ENCODE data around the gene CA5A. TPM values are rescaled to one million over a fixed set of nuclear protein-coding genes. Genes with fewer than 3 reads are reported as not detected.
"Not testable (repeated sequence)": the region's sequence is repeated elsewhere in the genome, so short reads cannot be mapped to it uniquely, and the experiment has no call there.

Gene CA5A
- total and polyA plus RNA-seq, 2 of the 13 experiments (the other 11 are each of a cell fraction or from before 2014, with no cell fraction given): 66.8 to 106 TPM

DNA sequence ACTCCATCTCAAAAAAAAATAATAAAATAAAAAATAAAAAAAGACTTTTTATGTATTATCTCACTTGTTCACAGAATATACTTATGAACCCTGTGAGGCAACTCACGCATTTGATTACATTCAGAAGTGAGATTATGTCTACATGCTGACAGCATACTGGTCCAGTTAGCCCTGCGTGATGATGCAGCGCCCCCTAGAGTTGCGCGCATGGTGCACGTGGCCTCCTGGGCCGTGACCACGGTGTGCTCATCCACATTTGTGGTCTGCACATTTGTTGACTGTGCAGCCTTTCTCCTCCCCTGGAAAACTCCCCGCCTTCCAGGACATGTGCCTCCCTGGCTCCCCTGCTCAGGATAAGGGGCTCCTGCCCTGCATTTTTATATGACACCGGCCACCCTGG lies 46.6 kb downstream of the CA5A start:
- FAIRE-seq; intact Hi-C loops (cut with micrococcal nuclease; ENCODE audit: unreplicated experiment): not testable (repeated sequence)
- 98% methylated on average over 10 of the region's 10 CpGs for whole genome bisulfite sequencing (ENCODE audit: low lambda C conversion rate)

More for the DNA sequence above, 46.6 kb downstream of the CA5A start:
- TF ChIP-seq STAG1 (CRISPR knock-in tag; IDR thresholded peaks at IDR 0.05) (peak; percentile 62), ZBTB38 (CRISPR knock-in tag; IDR thresholded peaks at IDR 0.05) (peak; percentile 47; the same call in 1 of the 2 replicates), ZNF768 (CRISPR knock-in tag; IDR thresholded peaks at IDR 0.05) (peak; percentile 30; the same call in 1 of the 2 replicates), HOXA3 (CRISPR knock-in tag; IDR thresholded peaks at IDR 0.05) (peak; percentile 64), RAD21 (CRISPR knock-in tag; IDR thresholded peaks at IDR 0.05) (peak; percentile 36; the same call in 1 of the 2 replicates), RBM22 (optimal IDR thresholded peaks at IDR 0.05; ENCODE audit: low read length) (peak; percentile 17)
- TF ChIP-seq, protein P1, sequence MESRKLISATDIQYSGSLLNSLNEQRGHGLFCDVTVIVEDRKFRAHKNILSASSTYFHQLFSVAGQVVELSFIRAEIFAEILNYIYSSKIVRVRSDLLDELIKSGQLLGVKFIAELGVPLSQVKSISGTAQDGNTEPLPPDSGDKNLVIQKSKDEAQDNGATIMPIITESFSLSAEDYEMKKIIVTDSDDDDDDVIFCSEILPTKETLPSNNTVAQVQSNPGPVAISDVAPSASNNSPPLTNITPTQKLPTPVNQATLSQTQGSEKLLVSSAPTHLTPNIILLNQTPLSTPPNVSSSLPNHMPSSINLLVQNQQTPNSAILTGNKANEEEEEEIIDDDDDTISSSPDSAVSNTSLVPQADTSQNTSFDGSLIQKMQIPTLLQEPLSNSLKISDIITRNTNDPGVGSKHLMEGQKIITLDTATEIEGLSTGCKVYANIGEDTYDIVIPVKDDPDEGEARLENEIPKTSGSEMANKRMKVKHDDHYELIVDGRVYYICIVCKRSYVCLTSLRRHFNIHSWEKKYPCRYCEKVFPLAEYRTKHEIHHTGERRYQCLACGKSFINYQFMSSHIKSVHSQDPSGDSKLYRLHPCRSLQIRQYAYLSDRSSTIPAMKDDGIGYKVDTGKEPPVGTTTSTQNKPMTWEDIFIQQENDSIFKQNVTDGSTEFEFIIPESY (CRISPR knock-in tag; IDR thresholded peaks at IDR 0.05): peak; percentile 98
- TF ChIP-seq, protein P2, sequence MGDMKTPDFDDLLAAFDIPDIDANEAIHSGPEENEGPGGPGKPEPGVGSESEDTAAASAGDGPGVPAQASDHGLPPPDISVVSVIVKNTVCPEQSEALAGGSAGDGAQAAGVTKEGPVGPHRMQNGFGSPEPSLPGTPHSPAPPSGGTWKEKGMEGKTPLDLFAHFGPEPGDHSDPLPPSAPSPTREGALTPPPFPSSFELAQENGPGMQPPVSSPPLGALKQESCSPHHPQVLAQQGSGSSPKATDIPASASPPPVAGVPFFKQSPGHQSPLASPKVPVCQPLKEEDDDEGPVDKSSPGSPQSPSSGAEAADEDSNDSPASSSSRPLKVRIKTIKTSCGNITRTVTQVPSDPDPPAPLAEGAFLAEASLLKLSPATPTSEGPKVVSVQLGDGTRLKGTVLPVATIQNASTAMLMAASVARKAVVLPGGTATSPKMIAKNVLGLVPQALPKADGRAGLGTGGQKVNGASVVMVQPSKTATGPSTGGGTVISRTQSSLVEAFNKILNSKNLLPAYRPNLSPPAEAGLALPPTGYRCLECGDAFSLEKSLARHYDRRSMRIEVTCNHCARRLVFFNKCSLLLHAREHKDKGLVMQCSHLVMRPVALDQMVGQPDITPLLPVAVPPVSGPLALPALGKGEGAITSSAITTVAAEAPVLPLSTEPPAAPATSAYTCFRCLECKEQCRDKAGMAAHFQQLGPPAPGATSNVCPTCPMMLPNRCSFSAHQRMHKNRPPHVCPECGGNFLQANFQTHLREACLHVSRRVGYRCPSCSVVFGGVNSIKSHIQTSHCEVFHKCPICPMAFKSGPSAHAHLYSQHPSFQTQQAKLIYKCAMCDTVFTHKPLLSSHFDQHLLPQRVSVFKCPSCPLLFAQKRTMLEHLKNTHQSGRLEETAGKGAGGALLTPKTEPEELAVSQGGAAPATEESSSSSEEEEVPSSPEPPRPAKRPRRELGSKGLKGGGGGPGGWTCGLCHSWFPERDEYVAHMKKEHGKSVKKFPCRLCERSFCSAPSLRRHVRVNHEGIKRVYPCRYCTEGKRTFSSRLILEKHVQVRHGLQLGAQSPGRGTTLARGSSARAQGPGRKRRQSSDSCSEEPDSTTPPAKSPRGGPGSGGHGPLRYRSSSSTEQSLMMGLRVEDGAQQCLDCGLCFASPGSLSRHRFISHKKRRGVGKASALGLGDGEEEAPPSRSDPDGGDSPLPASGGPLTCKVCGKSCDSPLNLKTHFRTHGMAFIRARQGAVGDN (CRISPR knock-in tag; IDR thresholded peaks at IDR 0.05): peak; percentile 25; the same call in 1 of the 2 replicates
- TF ChIP-seq, protein P3, sequence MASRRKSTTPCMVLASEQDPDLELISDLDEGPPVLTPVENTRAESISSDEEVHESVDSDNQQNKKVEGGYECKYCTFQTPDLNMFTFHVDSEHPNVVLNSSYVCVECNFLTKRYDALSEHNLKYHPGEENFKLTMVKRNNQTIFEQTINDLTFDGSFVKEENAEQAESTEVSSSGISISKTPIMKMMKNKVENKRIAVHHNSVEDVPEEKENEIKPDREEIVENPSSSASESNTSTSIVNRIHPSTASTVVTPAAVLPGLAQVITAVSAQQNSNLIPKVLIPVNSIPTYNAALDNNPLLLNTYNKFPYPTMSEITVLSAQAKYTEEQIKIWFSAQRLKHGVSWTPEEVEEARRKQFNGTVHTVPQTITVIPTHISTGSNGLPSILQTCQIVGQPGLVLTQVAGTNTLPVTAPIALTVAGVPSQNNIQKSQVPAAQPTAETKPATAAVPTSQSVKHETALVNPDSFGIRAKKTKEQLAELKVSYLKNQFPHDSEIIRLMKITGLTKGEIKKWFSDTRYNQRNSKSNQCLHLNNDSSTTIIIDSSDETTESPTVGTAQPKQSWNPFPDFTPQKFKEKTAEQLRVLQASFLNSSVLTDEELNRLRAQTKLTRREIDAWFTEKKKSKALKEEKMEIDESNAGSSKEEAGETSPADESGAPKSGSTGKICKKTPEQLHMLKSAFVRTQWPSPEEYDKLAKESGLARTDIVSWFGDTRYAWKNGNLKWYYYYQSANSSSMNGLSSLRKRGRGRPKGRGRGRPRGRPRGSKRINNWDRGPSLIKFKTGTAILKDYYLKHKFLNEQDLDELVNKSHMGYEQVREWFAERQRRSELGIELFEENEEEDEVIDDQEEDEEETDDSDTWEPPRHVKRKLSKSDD (CRISPR knock-in tag; IDR thresholded peaks at IDR 0.05; ENCODE audit: low read depth): peak; percentile 67; the same call in 1 of the 2 replicates
- TF ChIP-seq, protein P4, sequence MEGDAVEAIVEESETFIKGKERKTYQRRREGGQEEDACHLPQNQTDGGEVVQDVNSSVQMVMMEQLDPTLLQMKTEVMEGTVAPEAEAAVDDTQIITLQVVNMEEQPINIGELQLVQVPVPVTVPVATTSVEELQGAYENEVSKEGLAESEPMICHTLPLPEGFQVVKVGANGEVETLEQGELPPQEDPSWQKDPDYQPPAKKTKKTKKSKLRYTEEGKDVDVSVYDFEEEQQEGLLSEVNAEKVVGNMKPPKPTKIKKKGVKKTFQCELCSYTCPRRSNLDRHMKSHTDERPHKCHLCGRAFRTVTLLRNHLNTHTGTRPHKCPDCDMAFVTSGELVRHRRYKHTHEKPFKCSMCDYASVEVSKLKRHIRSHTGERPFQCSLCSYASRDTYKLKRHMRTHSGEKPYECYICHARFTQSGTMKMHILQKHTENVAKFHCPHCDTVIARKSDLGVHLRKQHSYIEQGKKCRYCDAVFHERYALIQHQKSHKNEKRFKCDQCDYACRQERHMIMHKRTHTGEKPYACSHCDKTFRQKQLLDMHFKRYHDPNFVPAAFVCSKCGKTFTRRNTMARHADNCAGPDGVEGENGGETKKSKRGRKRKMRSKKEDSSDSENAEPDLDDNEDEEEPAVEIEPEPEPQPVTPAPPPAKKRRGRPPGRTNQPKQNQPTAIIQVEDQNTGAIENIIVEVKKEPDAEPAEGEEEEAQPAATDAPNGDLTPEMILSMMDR (CRISPR knock-in tag; IDR thresholded peaks at IDR 0.05): peak; percentile 72
- H3K4me1 ChIP-seq (ENCODE audit: insufficient read depth, low read length): peaks cover 17% of the 10 kb centered on the region
- in situ Hi-C loops (cut with HindIII; ENCODE audit: extremely low pct_ligation_motif_present, low pct_unique_long_range_greater_than_20kb); H3K4me3 ChIP-seq (replicated peaks in 1 of 3; ENCODE audit: insufficient read depth in 1 of 3, low read depth in 2 of 3, low read length in 3 of 3); H3K9me3 ChIP-seq (ENCODE audit: low read length); H3K27ac ChIP-seq (ENCODE audit: extremely low read length, insufficient read depth, low read length); H4K20me1 ChIP-seq (ENCODE audit: insufficient read depth, low read length); H3K4me2 ChIP-seq (ENCODE audit: low read depth, low read length); POLR2A ChIA-PET; H3K9ac ChIP-seq (ENCODE audit: insufficient read depth, low read depth, low read length); H2AFZ ChIP-seq (ENCODE audit: low read length); DNase-seq (ENCODE audit: low spot score); H3K79me2 ChIP-seq (ENCODE audit: insufficient read depth, low read length); H3K27me3 ChIP-seq (ENCODE audit: control insufficient read depth in 1 of 2, insufficient read depth in 2 of 2, low read length in 2 of 2); BruUV-seq (replicated peaks): not testable (repeated sequence)
- CTCF ChIA-PET (ENCODE audit: low intra/inter-chr PET ratio, low total read pairs): interaction anchor here (0.7 kb wide), 1 partner anchor 111 kb away, joined by 3 read pairs; no protein-coding TSS in a partner anchor
- 0 out of 3 replicates have a peak, but pooled peaks have one; percentile 2 for ATAC-seq
- peaks cover 7 to 18% of the 10 kb centered on the region in 2 experiments; a peak in 3 of 5 replicates for H3K36me3 ChIP-seq (replicated peaks in 1 of 2; ENCODE audit: control insufficient read depth in 1 of 2, insufficient read depth in 2 of 2, low read length in 2 of 2)
